HL-60 (cell line): Measurements from ENCODE around the gene DOK6.

Experiments used
- DNase-seq, 2 experiments: peaks; one replicate each; pipeline ENCODE4 v3.0.0-alpha.2; 2010 to 2020; ENCODE audit warnings: low read depth in 1 of 2, low spot score in 1 of 2
- H3K27ac ChIP-seq: fragments of 250-450 bp; sonication (Bioruptor Pico); replicated peaks from 2 replicates; pipeline ENCODE4 v1.5.1; 2020; ENCODE audit warnings: mild to moderate bottlenecking, moderate library complexity
- H3K27me3 ChIP-seq: fragments of 250-450 bp; sonication (Bioruptor Pico); 2 replicates; pipeline ENCODE4 v1.5.1; 2021; ENCODE audit warnings: mild to moderate bottlenecking, moderate library complexity; ENCODE audit not compliant: insufficient read depth, poor library complexity, severe bottlenecking
- H3K4me3 ChIP-seq: replicated peaks from 2 replicates; pipeline ENCODE4 v1.5.1; 2011; ENCODE audit warnings: mild to moderate bottlenecking, control low read depth, low read length; ENCODE audit not compliant: insufficient read depth
- GABPA ChIP-seq: IDR thresholded peaks from 2 replicates; pipeline ENCODE4 v1.6.1; 2012; ENCODE audit warnings: low read depth
- POLR2AphosphoS5 ChIP-seq: IDR thresholded peaks from 2 replicates; pipeline ENCODE4 v1.6.1; 2012; ENCODE audit warnings: low read depth
- SPI1 ChIP-seq: IDR thresholded peaks from 2 replicates; pipeline ENCODE4 v1.6.1; 2012; ENCODE audit warnings: low read depth, mild to moderate bottlenecking, borderline replicate concordance
- TF ChIP-seq, protein P1 (sequence below): IDR thresholded peaks from one replicate; pipeline ENCODE4 v1.5.1; 2011; ENCODE audit warnings: low read length, control low read depth, inconsistent platforms; ENCODE audit not compliant: insufficient read depth
- TF ChIP-seq, protein P2 (sequence below): IDR thresholded peaks from 2 replicates; pipeline ENCODE4 v1.6.1; 2012; ENCODE audit warnings: low read depth; ENCODE audit not compliant: insufficient replicate concordance

The DOK6 gene

DNA sequence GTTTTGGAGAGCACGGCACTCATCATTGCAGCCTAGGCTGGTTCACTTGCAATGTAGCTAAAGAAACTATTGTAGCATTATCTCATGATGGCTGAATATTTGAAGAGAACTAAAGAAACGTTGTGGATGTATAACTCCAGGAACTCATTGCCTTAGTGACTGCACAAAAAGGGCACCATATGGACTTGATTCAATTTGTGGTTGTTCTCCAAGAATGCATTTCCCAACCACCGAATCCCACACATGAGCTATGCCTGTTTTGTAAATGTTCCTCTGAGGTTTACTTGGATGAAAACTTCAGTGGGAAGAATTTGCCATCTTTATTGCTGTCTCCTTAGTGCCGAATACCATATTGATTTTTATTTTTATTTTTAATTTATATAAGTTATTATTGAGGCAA is 43.5 kb downstream of the DOK6 start:
- Histone ChIP-seq H3K27ac (no peak overlapping the region), H3K27me3 (no peaks in the 10 kb centered on the region), H3K4me3 (no peak overlapping the region)
- no peak for DNase-seq
- TF ChIP-seq, protein P1, sequence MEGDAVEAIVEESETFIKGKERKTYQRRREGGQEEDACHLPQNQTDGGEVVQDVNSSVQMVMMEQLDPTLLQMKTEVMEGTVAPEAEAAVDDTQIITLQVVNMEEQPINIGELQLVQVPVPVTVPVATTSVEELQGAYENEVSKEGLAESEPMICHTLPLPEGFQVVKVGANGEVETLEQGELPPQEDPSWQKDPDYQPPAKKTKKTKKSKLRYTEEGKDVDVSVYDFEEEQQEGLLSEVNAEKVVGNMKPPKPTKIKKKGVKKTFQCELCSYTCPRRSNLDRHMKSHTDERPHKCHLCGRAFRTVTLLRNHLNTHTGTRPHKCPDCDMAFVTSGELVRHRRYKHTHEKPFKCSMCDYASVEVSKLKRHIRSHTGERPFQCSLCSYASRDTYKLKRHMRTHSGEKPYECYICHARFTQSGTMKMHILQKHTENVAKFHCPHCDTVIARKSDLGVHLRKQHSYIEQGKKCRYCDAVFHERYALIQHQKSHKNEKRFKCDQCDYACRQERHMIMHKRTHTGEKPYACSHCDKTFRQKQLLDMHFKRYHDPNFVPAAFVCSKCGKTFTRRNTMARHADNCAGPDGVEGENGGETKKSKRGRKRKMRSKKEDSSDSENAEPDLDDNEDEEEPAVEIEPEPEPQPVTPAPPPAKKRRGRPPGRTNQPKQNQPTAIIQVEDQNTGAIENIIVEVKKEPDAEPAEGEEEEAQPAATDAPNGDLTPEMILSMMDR: no peak
- TF ChIP-seq POLR2AphosphoS5: no peak
- no peak for TF ChIP-seq GABPA
- TF ChIP-seq, protein P2, sequence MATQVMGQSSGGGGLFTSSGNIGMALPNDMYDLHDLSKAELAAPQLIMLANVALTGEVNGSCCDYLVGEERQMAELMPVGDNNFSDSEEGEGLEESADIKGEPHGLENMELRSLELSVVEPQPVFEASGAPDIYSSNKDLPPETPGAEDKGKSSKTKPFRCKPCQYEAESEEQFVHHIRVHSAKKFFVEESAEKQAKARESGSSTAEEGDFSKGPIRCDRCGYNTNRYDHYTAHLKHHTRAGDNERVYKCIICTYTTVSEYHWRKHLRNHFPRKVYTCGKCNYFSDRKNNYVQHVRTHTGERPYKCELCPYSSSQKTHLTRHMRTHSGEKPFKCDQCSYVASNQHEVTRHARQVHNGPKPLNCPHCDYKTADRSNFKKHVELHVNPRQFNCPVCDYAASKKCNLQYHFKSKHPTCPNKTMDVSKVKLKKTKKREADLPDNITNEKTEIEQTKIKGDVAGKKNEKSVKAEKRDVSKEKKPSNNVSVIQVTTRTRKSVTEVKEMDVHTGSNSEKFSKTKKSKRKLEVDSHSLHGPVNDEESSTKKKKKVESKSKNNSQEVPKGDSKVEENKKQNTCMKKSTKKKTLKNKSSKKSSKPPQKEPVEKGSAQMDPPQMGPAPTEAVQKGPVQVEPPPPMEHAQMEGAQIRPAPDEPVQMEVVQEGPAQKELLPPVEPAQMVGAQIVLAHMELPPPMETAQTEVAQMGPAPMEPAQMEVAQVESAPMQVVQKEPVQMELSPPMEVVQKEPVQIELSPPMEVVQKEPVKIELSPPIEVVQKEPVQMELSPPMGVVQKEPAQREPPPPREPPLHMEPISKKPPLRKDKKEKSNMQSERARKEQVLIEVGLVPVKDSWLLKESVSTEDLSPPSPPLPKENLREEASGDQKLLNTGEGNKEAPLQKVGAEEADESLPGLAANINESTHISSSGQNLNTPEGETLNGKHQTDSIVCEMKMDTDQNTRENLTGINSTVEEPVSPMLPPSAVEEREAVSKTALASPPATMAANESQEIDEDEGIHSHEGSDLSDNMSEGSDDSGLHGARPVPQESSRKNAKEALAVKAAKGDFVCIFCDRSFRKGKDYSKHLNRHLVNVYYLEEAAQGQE: no peak
- TF ChIP-seq SPI1: no peak

DNA sequence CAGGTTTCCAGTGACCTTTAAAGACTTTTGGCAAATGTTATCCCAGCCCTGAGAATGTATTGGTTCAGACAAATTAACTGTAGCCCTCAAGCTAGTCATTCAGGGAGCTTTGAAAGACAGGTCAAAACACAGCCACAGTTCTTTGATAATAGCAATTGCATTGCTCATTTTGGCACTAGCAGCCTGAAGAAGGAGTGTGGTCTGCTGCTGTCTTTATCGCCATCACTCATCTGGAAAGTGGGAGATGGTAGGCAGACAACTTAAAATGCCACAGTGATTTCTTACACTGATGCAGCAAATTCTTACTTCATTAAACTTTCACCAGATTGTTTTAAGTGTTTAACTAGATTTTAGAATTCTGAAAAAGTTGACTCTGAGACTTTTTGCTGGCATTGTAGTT is 47.2 kb downstream of the DOK6 start:
- H3K4me3 ChIP-seq: no peak overlapping the region
- H3K27me3 ChIP-seq: no peaks in the 10 kb centered on the region
- H3K27ac ChIP-seq: no peak overlapping the region
- TF ChIP-seq POLR2AphosphoS5: no peak
- TF ChIP-seq GABPA: no peak
- TF ChIP-seq, protein P1: no peak
- TF ChIP-seq, protein P2: no peak
- no peak for TF ChIP-seq SPI1
- no peak for DNase-seq

DNA sequence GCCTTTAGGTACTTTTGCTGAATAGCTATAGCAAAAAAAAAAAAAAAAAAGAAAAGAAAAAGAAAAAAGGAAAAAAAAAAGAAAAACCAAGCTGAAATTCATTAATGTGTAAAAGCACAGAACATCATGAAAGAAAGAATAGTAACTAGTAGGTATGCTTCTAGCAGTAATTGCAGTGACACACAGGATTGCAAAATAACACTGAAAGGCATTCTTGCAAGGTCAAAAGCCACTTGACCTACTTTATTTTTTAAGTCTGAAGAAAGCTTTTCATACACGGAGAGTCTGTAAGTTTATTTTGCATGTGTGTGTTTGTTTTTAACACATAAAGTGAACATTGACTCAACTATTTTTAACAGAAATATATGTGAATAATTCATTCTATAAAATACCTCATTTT is 54.4 kb downstream of the DOK6 start:
- no peak overlapping the region for H3K4me3 ChIP-seq
- no peak overlapping the region for H3K27ac ChIP-seq
- H3K27me3 ChIP-seq: no peaks in the 10 kb centered on the region
- DNase-seq: no peak
- TF ChIP-seq GABPA: no peak
- TF ChIP-seq, protein P2: no peak
- TF ChIP-seq, protein P1: no peak
- no peak for TF ChIP-seq POLR2AphosphoS5
- no peak for TF ChIP-seq SPI1
